H9 (cell line): ENCODE data around the gene PASK. TPM values are rescaled to one million over a fixed set of nuclear protein-coding genes. Genes with fewer than 3 reads are reported as not detected.
A peak's percentile ranks its signal among the peaks of the same experiment; 100 is the strongest.

Experiments used
- DNase-seq: peaks from one replicate; pipeline ENCODE4 v3.0.0-alpha.2; 2017
- H2AFZ ChIP-seq: one replicate; pipeline ENCODE4 v1.6.1; 2013; ENCODE audit warnings: mild to moderate bottlenecking, low read length, control low read depth, moderate library complexity
- H2AK5ac ChIP-seq: 2 replicates; pipeline ENCODE4 v1.6.1; 2013; ENCODE audit warnings: low read length, control low read depth, mixed read lengths; ENCODE audit not compliant: insufficient read length
- H2BK120ac ChIP-seq: one replicate; pipeline ENCODE4 v1.6.1; 2013; ENCODE audit warnings: low read depth, mild to moderate bottlenecking, low read length, control low read depth, inconsistent platforms; ENCODE audit not compliant: poor library complexity, severe bottlenecking
- H2BK12ac ChIP-seq: 2 replicates; pipeline ENCODE4 v1.6.1; 2013; ENCODE audit warnings: low read length, control low read depth, mixed read lengths, low read depth; ENCODE audit not compliant: insufficient read length
- H2BK15ac ChIP-seq: 2 replicates; pipeline ENCODE4 v1.6.1; 2013; ENCODE audit warnings: low read depth, low read length, control low read depth
- H2BK20ac ChIP-seq: one replicate; pipeline ENCODE4 v1.6.1; 2013; ENCODE audit warnings: low read depth, mild to moderate bottlenecking, low read length, control low read depth, inconsistent platforms; ENCODE audit not compliant: poor library complexity, severe bottlenecking
- H2BK5ac ChIP-seq: 2 replicates; pipeline ENCODE4 v1.6.1; 2013; ENCODE audit warnings: low read length, control low read depth, mixed read lengths; ENCODE audit not compliant: insufficient read length
- H3K14ac ChIP-seq: 2 replicates; pipeline ENCODE4 v1.6.1; 2013; ENCODE audit warnings: low read length, control low read depth; ENCODE audit not compliant: insufficient read depth
- H3K18ac ChIP-seq: 2 replicates; pipeline ENCODE4 v1.6.1; 2013; ENCODE audit warnings: low read depth, mild to moderate bottlenecking, mixed read lengths, low read length, control low read depth; ENCODE audit not compliant: insufficient read length
- H3K23ac ChIP-seq: 2 replicates; pipeline ENCODE4 v1.6.1; 2013; ENCODE audit warnings: low read length, control low read depth, mixed read lengths, low read depth; ENCODE audit not compliant: insufficient read length
- H3K23me2 ChIP-seq: 2 replicates; pipeline ENCODE4 v1.6.1; 2013; ENCODE audit warnings: low read depth, mild to moderate bottlenecking, mixed read lengths, low read length, control low read depth; ENCODE audit not compliant: insufficient read length, poor library complexity, severe bottlenecking
- H3K27ac ChIP-seq: 2 replicates; pipeline ENCODE4 v1.5.1; 2013; ENCODE audit warnings: low read length, control low read depth, mixed read lengths, low read depth; ENCODE audit not compliant: insufficient read length
- H3K27me3 ChIP-seq: 2 replicates; pipeline ENCODE4 v1.6.1; 2013; ENCODE audit warnings: low read length, control low read depth, inconsistent platforms; ENCODE audit not compliant: insufficient read depth
- H3K4ac ChIP-seq: 2 replicates; pipeline ENCODE4 v1.6.1; 2013; ENCODE audit warnings: low read depth, mild to moderate bottlenecking, control low read depth, inconsistent platforms, low read length, moderate library complexity
- H3K4me1 ChIP-seq: 2 replicates; pipeline ENCODE4 v1.6.1; 2013; ENCODE audit warnings: low read length, control low read depth, inconsistent platforms; ENCODE audit not compliant: insufficient read depth
- H3K4me2 ChIP-seq: 2 replicates; pipeline ENCODE4 v1.6.1; 2013; ENCODE audit warnings: low read length, control low read depth, mixed read lengths; ENCODE audit not compliant: insufficient read length, insufficient read depth
- H3K56ac ChIP-seq: 2 replicates; pipeline ENCODE4 v1.6.1; 2013; ENCODE audit warnings: low read depth, mild to moderate bottlenecking, mixed read lengths, low read length, control low read depth; ENCODE audit not compliant: insufficient read length
- H3K79me1 ChIP-seq: 2 replicates; pipeline ENCODE4 v1.6.1; 2013; ENCODE audit warnings: low read depth, mild to moderate bottlenecking, moderate library complexity, low read length, control low read depth, inconsistent platforms; ENCODE audit not compliant: insufficient read depth, poor library complexity, severe bottlenecking
- H3K79me2 ChIP-seq: 2 replicates; pipeline ENCODE4 v1.6.1; 2013; ENCODE audit warnings: low read length, control low read depth, inconsistent platforms; ENCODE audit not compliant: insufficient read depth
- H3K9ac ChIP-seq: 2 replicates; pipeline ENCODE4 v1.6.1; 2013; ENCODE audit warnings: low read length, control low read depth, mixed read lengths; ENCODE audit not compliant: insufficient read length; ENCODE audit errors: extremely low read depth
- H3K9me3 ChIP-seq: one replicate; pipeline ENCODE4 v1.6.1; 2013; ENCODE audit warnings: low read depth, low read length, inconsistent platforms; ENCODE audit not compliant: control insufficient read depth
- H3T11ph ChIP-seq: one replicate; pipeline ENCODE4 v1.6.1; 2013; ENCODE audit warnings: mild to moderate bottlenecking, low read length, control low read depth, inconsistent platforms
- H4K20me1 ChIP-seq: one replicate; pipeline ENCODE4 v1.6.1; 2013; ENCODE audit not compliant: control insufficient read depth, insufficient read length, insufficient read depth
- H4K5ac ChIP-seq: 2 replicates; pipeline ENCODE4 v1.6.1; 2013; ENCODE audit warnings: low read depth, mild to moderate bottlenecking, mixed read lengths, low read length, control low read depth; ENCODE audit not compliant: insufficient read length
- H4K8ac ChIP-seq: replicated peaks from 2 replicates; pipeline ENCODE4 v1.6.1; 2013; ENCODE audit warnings: low read length, control low read depth, mixed read lengths, low read depth; ENCODE audit not compliant: insufficient read length
- H4K91ac ChIP-seq: 2 replicates; pipeline ENCODE4 v1.6.1; 2013; ENCODE audit warnings: low read depth, mild to moderate bottlenecking, moderate library complexity, mixed read lengths, low read length, control low read depth; ENCODE audit not compliant: insufficient read length
- H3K27ac Mint-ChIP-seq, 3 experiments: 2 replicates in 2 of 3; 3 replicates in 1 of 3; pipeline ENCODE4 v1.8.0; 2020 to 2021; ENCODE audit warnings: mixed read lengths in 3 of 3, mild to moderate bottlenecking in 1 of 3, moderate library complexity in 1 of 3
- H3K27me3 Mint-ChIP-seq: 2 replicates; pipeline ENCODE4 v1.8.0; 2021; ENCODE audit warnings: low read depth, mild to moderate bottlenecking, moderate library complexity, mixed read lengths
- H3K36me3 Mint-ChIP-seq, 3 experiments: 2 replicates in 2 of 3; 3 replicates in 1 of 3; pipeline ENCODE4 v1.8.0; 2020 to 2021; ENCODE audit warnings: low read depth in 3 of 3, mixed read lengths in 3 of 3; ENCODE audit not compliant: insufficient read depth in 1 of 3
- H3K4me1 Mint-ChIP-seq, 2 experiments: 2 replicates each; pipeline ENCODE4 v1.8.0; 2020; ENCODE audit warnings: mixed read lengths in 2 of 2
- H3K4me3 Mint-ChIP-seq, 2 experiments: 2 replicates in 1 of 2; 3 replicates in 1 of 2; pipeline ENCODE4 v1.8.0; 2020 to 2021; ENCODE audit warnings: mild to moderate bottlenecking in 2 of 2, mixed read lengths in 2 of 2, moderate library complexity in 1 of 2
- H3K9me3 Mint-ChIP-seq, 2 experiments: 2 replicates in 1 of 2; 3 replicates in 1 of 2; pipeline ENCODE4 v1.8.0; 2020; ENCODE audit warnings: mild to moderate bottlenecking in 2 of 2, mixed read lengths in 2 of 2, moderate library complexity in 1 of 2
- CTCF ChIP-seq: fragments of 200-600 bp; sonication (generic); conservative IDR thresholded peaks from 3 replicates; pipeline ENCODE4 v1.8.0; 2021; ENCODE audit warnings: antibody characterized with exemption, mild to moderate bottlenecking
- WGBS: extraction: QIAGEN DNeasy Blood & Tissue Kit; methylation state at CpG from one replicate; pipeline ENCODE4 v1.1.7; 2013; ENCODE audit warnings: missing lambda C conversion rate, low lambda C conversion rate, mixed read lengths; ENCODE audit not compliant: insufficient read length; ENCODE audit errors: extremely low coverage; 5-methylcytosine and 5-hydroxymethylcytosine counted together
- total RNA-seq: library from RNA; stranded (reverse); gene quantifications from 2 replicates; pipeline ENCODE4 v1.2.1, GENCODE V29; 2021

PASK gene
- total RNA-seq, 1 experiment from 2014 or later, result 68.0 TPM

GRCh38 chr2:241149675-241149924 lies 328 bp upstream of the PASK start:
- peaks cover 12% of the 10 kb centered on the region; the same call in 1 of the 2 replicates for H3K4me1 ChIP-seq
- H2AK5ac ChIP-seq, result no peak overlapping the region
- H4K91ac ChIP-seq, result no peak overlapping the region
- H4K5ac ChIP-seq, result no peak overlapping the region
- no peak overlapping the region for H3T11ph ChIP-seq
- no peak overlapping the region for H2BK12ac ChIP-seq
- Mint-ChIP-seq H3K9me3 (no peaks in the 10 kb centered on the region; a peak in 1 of 5 replicates), H3K4me3 (peak overlapping the region; percentile 87 to 95), H3K27ac (peak overlapping the region in 1 of 3 experiments; percentile 81; a peak in 1 of 7 replicates), H3K4me1 (peaks cover 28 to 30% of the 10 kb centered on the region in 2 experiments), H3K36me3 (peaks cover 0 to 10% (median 9%) of the 10 kb centered on the region in 3 experiments; a peak in 5 of 7 replicates), H3K27me3 (peaks cover 3% of the 10 kb centered on the region)
- H3K4ac ChIP-seq, result no peak overlapping the region
- no peak overlapping the region for H2BK120ac ChIP-seq
- no peaks in the 10 kb centered on the region for H3K9me3 ChIP-seq
- H3K4me2 ChIP-seq, result peak overlapping the region; percentile 38
- no peak overlapping the region for H2BK20ac ChIP-seq
- no CpG with 5 or more reads among the region's 23 CpGs for WGBS
- no peak overlapping the region for H3K14ac ChIP-seq
- H4K20me1 ChIP-seq, result no peaks in the 10 kb centered on the region
- no peaks in the 10 kb centered on the region for H3K79me1 ChIP-seq
- H3K9ac ChIP-seq, result no peak overlapping the region
- no peak overlapping the region for H3K18ac ChIP-seq
- H4K8ac ChIP-seq, result no peak overlapping the region
- no peaks in the 10 kb centered on the region for H3K79me2 ChIP-seq
- no peak overlapping the region for H3K27ac ChIP-seq
- no peak for DNase-seq
- no peak for TF ChIP-seq CTCF
- H3K23ac ChIP-seq, result no peak overlapping the region
- H3K56ac ChIP-seq, result no peak overlapping the region
- peaks cover 10% of the 10 kb centered on the region for H3K23me2 ChIP-seq
- no peak overlapping the region for H2AFZ ChIP-seq
- H2BK5ac ChIP-seq, result no peak overlapping the region
- H3K27me3 ChIP-seq, result no peaks in the 10 kb centered on the region
- H2BK15ac ChIP-seq, result no peak overlapping the region
